Endometrium (tissue), 2 donors: Measurements from ENCODE around the gene HSPA2.
A peak's percentile ranks its signal among the peaks of the same experiment; 100 is the strongest.

Source experiments
- FAIRE-seq: peaks from 2 replicates; lab custom pipeline; 2012; peaks lifted over from hg19 to GRCh38; lab: Jason Lieb, UNC
- donor health status: control.
- donor health status: control.

Gene HSPA2

DNA sequence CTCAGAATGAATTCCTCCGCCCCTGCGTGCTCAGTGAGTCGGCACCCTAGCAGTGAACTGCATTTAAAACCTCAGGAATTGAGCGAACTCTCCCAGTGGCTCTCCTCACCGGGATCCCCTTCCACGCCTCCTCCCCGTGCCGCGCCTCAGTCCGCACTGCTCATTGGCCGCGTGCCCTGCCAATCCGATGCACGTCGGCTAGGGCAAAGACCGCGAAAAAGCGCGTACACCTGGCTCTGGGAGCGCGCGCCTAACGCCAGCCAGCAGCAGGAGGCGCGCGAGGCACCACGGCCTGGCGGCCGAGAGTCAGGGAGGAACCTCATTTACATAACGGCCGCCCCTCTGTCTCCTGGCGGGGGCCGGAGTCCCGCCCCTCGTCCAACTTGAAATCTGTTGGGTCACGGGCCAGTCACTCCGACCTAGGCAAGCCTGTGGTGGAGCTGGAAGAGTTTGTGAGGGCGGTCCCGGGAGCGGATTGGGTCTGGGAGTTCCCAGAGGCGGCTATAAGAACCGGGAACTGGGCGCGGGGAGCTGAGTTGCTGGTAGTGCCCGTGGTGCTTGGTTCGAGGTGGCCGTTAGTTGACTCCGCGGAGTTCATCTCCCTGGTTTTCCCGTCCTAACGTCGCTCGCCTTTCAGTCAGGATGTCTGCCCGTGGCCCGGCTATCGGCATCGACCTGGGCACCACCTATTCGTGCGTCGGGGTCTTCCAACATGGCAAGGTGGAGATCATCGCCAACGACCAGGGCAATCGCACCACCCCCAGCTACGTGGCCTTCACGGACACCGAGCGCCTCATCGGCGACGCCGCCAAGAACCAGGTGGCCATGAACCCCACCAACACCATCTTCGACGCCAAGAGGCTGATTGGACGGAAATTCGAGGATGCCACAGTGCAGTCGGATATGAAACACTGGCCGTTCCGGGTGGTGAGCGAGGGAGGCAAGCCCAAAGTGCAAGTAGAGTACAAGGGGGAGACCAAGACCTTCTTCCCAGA lies at the start of gene HSPA2:
Gene HSPA2, plus strand, starts transcription at position 534 of the 995 bp plus-strand sequence. Its CDS starts 109 bp downstream, at position 643.
- FAIRE-seq: peak; percentile 99

DNA sequence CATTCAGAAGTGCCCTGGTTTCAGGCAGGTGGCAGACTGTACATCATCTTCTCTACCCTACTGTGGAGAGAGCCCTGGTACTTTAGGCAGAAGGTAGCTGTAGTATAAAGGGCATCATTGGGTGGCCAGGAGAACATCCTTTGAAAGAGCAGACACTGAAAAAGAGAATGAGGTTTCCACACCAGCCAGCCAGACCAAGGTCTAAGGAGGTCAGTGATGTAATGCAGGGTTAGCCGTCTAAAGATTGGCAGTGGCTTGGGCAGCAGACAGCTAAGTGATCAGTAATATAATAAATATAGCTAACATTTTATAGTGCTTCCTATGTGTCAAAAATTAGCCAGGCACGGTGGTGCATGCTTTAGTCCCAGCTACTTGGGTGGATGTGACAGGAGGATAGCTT lies 48.9 kb upstream of the HSPA2 start:
- no peak for FAIRE-seq

GRCh38 chr14:64493455-64493854 lies 47.1 kb upstream of the HSPA2 start:
- no peak for FAIRE-seq

DNA sequence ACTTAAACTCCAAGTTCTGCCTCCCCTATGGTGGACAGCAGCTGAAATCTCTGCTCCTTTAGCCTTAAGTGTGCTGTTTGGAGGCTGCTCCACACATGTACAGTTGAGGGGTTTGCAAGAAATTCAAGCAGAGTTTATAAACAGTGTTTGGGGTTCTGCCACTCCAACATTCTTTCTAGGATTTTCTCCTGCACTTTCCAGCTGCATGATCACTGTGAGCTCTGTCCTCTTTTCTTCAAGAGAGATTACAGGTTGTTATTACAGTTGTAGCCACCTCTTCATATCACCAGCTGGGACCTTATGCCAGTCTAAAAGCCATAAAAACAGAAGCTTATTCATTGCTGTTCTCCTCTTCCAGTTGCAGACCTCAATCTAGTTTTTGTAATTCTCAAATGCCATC lies 45.3 kb upstream of the HSPA2 start:
- no peak for FAIRE-seq

DNA sequence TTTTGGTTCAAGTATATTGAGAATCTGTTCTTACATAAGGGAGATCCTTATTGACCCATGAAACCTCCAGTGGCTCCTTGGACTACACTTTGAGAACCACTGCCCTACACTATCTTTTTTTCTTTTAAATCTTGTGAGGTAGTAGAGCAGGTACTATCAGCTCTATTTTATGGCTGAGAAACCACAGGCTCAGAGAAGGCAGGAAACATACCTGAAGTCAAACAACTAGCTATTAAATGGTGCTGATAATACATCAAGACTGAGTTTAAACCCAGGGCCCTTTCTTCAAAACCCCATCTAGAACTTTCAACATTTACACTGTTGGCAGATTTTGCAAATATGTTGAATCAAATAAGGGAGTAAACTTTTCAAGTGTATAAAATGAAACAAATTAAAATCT lies 43.8 kb upstream of the HSPA2 start:
- no peak for FAIRE-seq

GRCh38 chr14:64500088-64500487 lies 40.5 kb upstream of the HSPA2 start:
- FAIRE-seq: no peak

GRCh38 chr14:64501411-64502171 lies 39.0 kb upstream of the HSPA2 start:
- no peak for FAIRE-seq

DNA sequence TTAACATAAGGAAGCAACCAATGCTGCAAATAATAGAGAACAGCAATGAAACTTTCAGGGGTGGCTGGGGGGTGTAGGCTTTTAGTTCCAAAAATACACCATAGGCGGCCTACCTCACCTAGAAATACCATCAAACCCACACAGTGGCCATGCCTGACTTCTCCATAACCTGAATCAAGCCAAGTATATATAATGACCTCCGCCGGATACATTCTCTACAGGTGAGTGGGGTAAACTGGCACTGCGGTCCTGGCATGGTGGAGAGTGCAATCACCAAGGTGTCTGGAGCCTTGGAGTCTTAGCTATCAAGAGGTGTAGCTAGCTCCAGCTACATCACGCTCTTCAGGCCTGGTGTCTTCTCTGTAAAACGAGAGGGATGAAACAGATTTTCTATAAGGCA lies 38.1 kb upstream of the HSPA2 start:
- no peak for FAIRE-seq

GRCh38 chr14:64502887-64503433 lies 37.6 kb upstream of the HSPA2 start:
- no peak for FAIRE-seq

DNA sequence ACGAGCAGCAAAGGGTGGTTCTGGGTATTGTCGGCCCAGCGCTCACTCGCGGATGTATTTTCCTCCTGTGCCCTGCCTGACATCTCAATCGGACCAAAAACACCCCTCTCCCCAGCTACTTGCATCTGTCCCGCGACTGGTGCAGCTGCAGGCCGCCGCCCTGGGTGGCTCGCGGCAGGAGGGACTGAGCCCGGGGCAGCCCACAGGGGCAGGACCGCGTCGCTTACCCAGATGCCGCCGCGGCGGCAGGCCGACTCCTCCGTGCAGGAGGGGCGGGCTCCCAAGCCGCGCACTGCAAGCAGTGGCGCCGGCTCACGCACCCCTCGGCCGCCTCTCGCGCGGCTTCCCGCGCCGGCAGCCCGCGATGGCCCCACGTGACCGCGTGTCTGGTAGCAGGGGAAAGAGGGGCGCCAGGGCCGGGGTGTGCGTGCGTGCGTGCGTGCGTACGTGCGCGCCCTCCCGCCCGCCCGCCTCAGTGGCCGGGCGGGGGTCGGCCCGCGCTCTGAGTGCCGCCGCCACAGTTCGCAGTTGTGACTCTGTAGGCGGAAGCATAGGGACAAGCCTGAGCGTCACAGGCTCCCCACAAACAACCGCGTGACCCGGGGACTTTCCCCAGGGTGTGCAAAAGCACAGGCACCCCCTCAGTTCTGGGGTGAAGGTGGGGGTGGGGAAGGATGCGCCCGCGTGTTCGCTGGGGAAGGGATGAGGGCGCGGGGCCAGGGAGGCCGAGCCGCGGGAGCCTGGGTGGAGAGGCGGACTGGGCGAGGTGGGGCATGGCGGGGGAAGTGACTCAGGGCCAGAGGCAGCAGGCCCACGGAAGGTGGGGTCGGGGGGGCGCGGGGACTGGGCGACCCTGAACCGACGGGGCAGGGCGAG lies 36.9 kb upstream of the HSPA2 start, which contains the start of gene ZBTB25:
Gene ZBTB25, minus strand, starts transcription at position 405 of the 876 bp plus-strand sequence. CDS start 13,305 bp downstream, outside the sequence.
- no peak for FAIRE-seq

DNA sequence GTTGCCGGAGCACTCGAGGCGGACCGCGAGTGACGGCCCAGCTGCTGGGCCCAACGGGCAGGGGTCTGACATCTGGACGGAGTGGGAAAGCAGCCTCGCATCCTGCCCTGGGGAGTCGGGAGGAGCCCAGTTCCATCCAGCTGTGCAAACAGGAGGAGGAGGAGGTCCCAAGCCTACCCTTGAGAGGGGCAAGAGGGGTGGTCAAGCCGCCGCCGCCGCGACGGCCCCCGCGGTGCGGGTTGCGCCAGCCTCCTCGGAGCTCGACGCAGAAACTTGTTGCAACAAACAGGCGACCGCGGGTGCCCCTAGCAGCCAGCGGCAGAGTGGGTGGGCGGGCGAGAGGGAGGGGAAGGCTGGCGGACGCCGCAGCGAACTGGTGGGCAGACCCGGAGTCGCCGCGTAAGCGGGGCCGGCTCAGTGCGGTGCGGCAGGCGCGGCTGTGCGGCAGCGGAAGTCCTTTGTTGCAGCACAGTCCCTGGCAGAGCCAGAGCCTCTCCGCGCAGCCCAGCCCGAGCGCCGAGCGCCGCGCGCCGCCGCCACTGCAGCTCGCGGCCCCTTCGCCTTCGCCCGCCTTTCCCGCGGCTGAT lies 36.1 kb upstream of the HSPA2 start, which contains the start of gene ZBTB1:
Gene ZBTB1, plus strand, starts transcription at position 461 of the 587 bp plus-strand sequence. CDS start 16,735 bp downstream, outside the sequence.
- no peak for FAIRE-seq

DNA sequence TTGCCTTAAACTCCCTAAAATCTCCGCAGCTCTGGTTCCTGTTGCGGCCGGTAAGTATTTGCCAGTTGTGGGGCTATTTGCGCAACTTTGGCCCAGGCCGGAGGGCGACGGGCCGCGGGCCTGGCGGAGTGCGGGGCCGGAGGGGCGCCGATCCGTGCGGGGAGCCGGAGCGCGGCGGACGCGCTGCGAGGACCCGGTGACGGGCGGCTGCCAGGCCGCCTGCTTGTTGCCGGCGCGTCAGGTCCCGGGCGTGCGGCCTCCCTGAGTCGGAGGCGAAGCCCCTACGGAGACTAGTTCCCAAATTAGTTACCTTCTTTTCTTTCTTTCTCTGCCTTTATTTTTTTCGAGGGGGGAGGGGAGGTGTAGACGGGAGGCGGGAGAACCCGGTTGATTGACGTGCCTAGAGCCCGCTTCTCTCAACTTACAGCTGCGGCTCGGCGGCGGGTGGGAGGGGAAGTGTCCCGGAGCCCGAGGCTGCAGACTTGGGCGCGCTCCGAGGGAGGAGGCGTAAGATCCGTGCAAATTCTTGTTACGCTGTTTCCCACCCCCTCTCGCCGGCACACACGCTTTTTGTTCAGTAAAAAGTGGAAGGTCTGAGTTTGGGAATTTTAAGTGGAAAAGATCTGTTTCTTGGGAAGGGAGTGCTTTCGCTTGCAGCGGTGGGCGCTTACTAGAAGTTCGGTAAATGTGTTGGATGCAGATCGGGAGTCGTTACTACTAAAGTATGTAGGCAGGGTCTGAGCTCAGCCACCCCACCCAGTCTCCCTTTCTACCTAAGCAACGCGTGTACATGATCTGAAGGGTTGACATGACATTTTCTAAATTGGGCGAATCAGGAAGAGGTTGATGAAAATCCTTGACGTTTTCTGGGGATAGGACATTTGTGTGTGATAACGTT lies 35.4 kb upstream of the HSPA2 start:
- no peak for FAIRE-seq

DNA sequence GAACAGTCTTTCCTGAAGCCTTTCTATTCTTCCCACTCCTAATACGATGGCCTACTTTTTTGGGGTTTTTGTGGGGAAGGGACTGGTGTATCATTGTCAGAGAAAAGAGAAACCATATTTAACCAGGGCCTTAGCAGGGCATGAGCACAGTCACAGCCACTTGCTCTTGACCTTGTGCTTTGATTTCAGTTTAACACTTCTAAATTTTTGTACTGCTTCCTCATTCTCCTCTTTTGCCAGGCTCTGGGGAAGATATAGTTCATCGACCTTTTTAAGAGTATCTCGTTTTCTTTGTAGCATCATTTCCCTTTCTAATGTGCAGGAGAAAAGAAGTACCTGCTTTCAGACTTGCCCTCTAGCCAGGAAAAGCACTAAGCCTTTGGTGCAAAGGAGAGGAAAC lies 33.8 kb upstream of the HSPA2 start:
- FAIRE-seq: no peak

DNA sequence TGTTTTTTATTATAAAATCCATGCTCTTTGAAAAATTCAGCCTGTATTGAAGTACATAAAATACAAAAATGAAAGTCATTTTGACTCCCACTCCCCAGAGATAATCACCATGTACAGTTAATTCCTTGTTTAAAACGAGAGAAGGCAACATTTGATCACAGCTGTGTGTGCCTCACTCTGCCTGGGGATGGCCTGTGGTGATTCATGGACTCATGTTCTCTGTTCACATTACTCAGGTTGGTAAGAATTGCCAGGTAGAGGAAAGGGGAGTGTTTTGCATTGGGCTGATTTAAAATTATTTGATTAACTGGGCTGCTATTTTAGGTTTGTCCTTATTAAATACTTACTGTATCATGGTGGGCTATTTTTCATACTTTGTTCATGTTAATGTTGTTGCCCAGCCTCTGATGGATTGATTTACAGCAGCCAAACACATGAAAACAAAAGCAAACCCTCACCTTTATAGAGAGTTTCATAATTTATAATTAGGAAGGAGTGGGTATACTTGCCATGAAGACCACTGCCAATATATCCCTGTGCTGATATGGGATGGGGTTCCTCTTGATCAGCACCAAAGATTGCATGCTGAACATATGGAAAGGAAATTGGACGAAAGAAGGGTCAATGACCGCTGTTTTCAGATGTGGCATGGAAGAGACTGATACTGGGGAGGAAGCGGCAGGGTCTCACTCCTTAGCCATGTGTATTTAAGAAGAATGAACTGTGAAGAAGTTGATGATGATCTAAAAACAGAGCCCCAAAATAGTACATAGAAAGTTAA lies 33.0 kb upstream of the HSPA2 start:
- FAIRE-seq: no peak

GRCh38 chr14:64508215-64508776 lies 32.2 kb upstream of the HSPA2 start:
- no peak for FAIRE-seq

- FAIRE-seq: no peak
Measured at GRCh38 chr14:64509036-64509435, 31.5 kb upstream of the HSPA2 start.

- no peak for FAIRE-seq
Measured at GRCh38 chr14:64510825-64511671, 29.5 kb upstream of the HSPA2 start.

DNA sequence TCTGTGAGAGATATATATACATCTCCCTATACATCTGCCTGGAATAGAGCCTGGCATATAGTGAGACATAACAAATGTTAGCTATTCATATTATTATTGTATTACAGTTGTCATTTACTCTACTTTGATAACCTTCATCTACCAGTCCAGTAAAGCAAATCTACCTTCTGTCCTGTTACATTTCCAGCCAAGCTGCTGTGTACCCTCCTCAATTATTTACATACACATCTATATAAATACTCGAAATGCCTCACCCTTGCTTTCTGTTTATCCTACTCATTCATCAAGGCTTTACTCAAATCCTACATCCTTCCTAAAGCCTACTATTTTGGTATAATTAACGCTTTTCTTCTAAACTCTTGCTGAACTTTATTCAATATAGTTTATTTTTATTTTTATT lies 27.3 kb upstream of the HSPA2 start:
- FAIRE-seq: no peak
